H9 (cell line): ENCODE measurements around the gene LRG1. TPM values are rescaled to one million over a fixed set of nuclear protein-coding genes. Genes with fewer than 3 reads are reported as not detected.

Experiments used
- DNase-seq: peaks from one replicate; pipeline ENCODE4 v3.0.0-alpha.2; 2017
- H2AFZ ChIP-seq: one replicate; pipeline ENCODE4 v1.6.1; 2013; ENCODE audit warnings: mild to moderate bottlenecking, low read length, control low read depth, moderate library complexity
- H2AK5ac ChIP-seq: 2 replicates; pipeline ENCODE4 v1.6.1; 2013; ENCODE audit warnings: low read length, control low read depth, mixed read lengths; ENCODE audit not compliant: insufficient read length
- H2BK120ac ChIP-seq: one replicate; pipeline ENCODE4 v1.6.1; 2013; ENCODE audit warnings: low read depth, mild to moderate bottlenecking, low read length, control low read depth, inconsistent platforms; ENCODE audit not compliant: poor library complexity, severe bottlenecking
- H2BK12ac ChIP-seq: 2 replicates; pipeline ENCODE4 v1.6.1; 2013; ENCODE audit warnings: low read length, control low read depth, mixed read lengths, low read depth; ENCODE audit not compliant: insufficient read length
- H2BK15ac ChIP-seq: 2 replicates; pipeline ENCODE4 v1.6.1; 2013; ENCODE audit warnings: low read depth, low read length, control low read depth
- H2BK20ac ChIP-seq: one replicate; pipeline ENCODE4 v1.6.1; 2013; ENCODE audit warnings: low read depth, mild to moderate bottlenecking, low read length, control low read depth, inconsistent platforms; ENCODE audit not compliant: poor library complexity, severe bottlenecking
- H2BK5ac ChIP-seq: 2 replicates; pipeline ENCODE4 v1.6.1; 2013; ENCODE audit warnings: low read length, control low read depth, mixed read lengths; ENCODE audit not compliant: insufficient read length
- H3K14ac ChIP-seq: 2 replicates; pipeline ENCODE4 v1.6.1; 2013; ENCODE audit warnings: low read length, control low read depth; ENCODE audit not compliant: insufficient read depth
- H3K18ac ChIP-seq: 2 replicates; pipeline ENCODE4 v1.6.1; 2013; ENCODE audit warnings: low read depth, mild to moderate bottlenecking, mixed read lengths, low read length, control low read depth; ENCODE audit not compliant: insufficient read length
- H3K23ac ChIP-seq: 2 replicates; pipeline ENCODE4 v1.6.1; 2013; ENCODE audit warnings: low read length, control low read depth, mixed read lengths, low read depth; ENCODE audit not compliant: insufficient read length
- H3K23me2 ChIP-seq: 2 replicates; pipeline ENCODE4 v1.6.1; 2013; ENCODE audit warnings: low read depth, mild to moderate bottlenecking, mixed read lengths, low read length, control low read depth; ENCODE audit not compliant: insufficient read length, poor library complexity, severe bottlenecking
- H3K27ac ChIP-seq: 2 replicates; pipeline ENCODE4 v1.5.1; 2013; ENCODE audit warnings: low read length, control low read depth, mixed read lengths, low read depth; ENCODE audit not compliant: insufficient read length
- H3K27me3 ChIP-seq: 2 replicates; pipeline ENCODE4 v1.6.1; 2013; ENCODE audit warnings: low read length, control low read depth, inconsistent platforms; ENCODE audit not compliant: insufficient read depth
- H3K4ac ChIP-seq: 2 replicates; pipeline ENCODE4 v1.6.1; 2013; ENCODE audit warnings: low read depth, mild to moderate bottlenecking, control low read depth, inconsistent platforms, low read length, moderate library complexity
- H3K4me1 ChIP-seq: 2 replicates; pipeline ENCODE4 v1.6.1; 2013; ENCODE audit warnings: low read length, control low read depth, inconsistent platforms; ENCODE audit not compliant: insufficient read depth
- H3K4me2 ChIP-seq: 2 replicates; pipeline ENCODE4 v1.6.1; 2013; ENCODE audit warnings: low read length, control low read depth, mixed read lengths; ENCODE audit not compliant: insufficient read length, insufficient read depth
- H3K56ac ChIP-seq: 2 replicates; pipeline ENCODE4 v1.6.1; 2013; ENCODE audit warnings: low read depth, mild to moderate bottlenecking, mixed read lengths, low read length, control low read depth; ENCODE audit not compliant: insufficient read length
- H3K79me1 ChIP-seq: 2 replicates; pipeline ENCODE4 v1.6.1; 2013; ENCODE audit warnings: low read depth, mild to moderate bottlenecking, moderate library complexity, low read length, control low read depth, inconsistent platforms; ENCODE audit not compliant: insufficient read depth, poor library complexity, severe bottlenecking
- H3K79me2 ChIP-seq: 2 replicates; pipeline ENCODE4 v1.6.1; 2013; ENCODE audit warnings: low read length, control low read depth, inconsistent platforms; ENCODE audit not compliant: insufficient read depth
- H3K9ac ChIP-seq: 2 replicates; pipeline ENCODE4 v1.6.1; 2013; ENCODE audit warnings: low read length, control low read depth, mixed read lengths; ENCODE audit not compliant: insufficient read length; ENCODE audit errors: extremely low read depth
- H3K9me3 ChIP-seq: one replicate; pipeline ENCODE4 v1.6.1; 2013; ENCODE audit warnings: low read depth, low read length, inconsistent platforms; ENCODE audit not compliant: control insufficient read depth
- H3T11ph ChIP-seq: one replicate; pipeline ENCODE4 v1.6.1; 2013; ENCODE audit warnings: mild to moderate bottlenecking, low read length, control low read depth, inconsistent platforms
- H4K20me1 ChIP-seq: one replicate; pipeline ENCODE4 v1.6.1; 2013; ENCODE audit not compliant: control insufficient read depth, insufficient read length, insufficient read depth
- H4K5ac ChIP-seq: 2 replicates; pipeline ENCODE4 v1.6.1; 2013; ENCODE audit warnings: low read depth, mild to moderate bottlenecking, mixed read lengths, low read length, control low read depth; ENCODE audit not compliant: insufficient read length
- H4K8ac ChIP-seq: replicated peaks from 2 replicates; pipeline ENCODE4 v1.6.1; 2013; ENCODE audit warnings: low read length, control low read depth, mixed read lengths, low read depth; ENCODE audit not compliant: insufficient read length
- H4K91ac ChIP-seq: 2 replicates; pipeline ENCODE4 v1.6.1; 2013; ENCODE audit warnings: low read depth, mild to moderate bottlenecking, moderate library complexity, mixed read lengths, low read length, control low read depth; ENCODE audit not compliant: insufficient read length
- H3K27ac Mint-ChIP-seq, 3 experiments: 2 replicates in 2 of 3; 3 replicates in 1 of 3; pipeline ENCODE4 v1.8.0; 2020 to 2021; ENCODE audit warnings: mixed read lengths in 3 of 3, mild to moderate bottlenecking in 1 of 3, moderate library complexity in 1 of 3
- H3K27me3 Mint-ChIP-seq: 2 replicates; pipeline ENCODE4 v1.8.0; 2021; ENCODE audit warnings: low read depth, mild to moderate bottlenecking, moderate library complexity, mixed read lengths
- H3K36me3 Mint-ChIP-seq, 3 experiments: 2 replicates in 2 of 3; 3 replicates in 1 of 3; pipeline ENCODE4 v1.8.0; 2020 to 2021; ENCODE audit warnings: low read depth in 3 of 3, mixed read lengths in 3 of 3; ENCODE audit not compliant: insufficient read depth in 1 of 3
- H3K4me1 Mint-ChIP-seq, 2 experiments: 2 replicates each; pipeline ENCODE4 v1.8.0; 2020; ENCODE audit warnings: mixed read lengths in 2 of 2
- H3K4me3 Mint-ChIP-seq, 2 experiments: 2 replicates in 1 of 2; 3 replicates in 1 of 2; pipeline ENCODE4 v1.8.0; 2020 to 2021; ENCODE audit warnings: mild to moderate bottlenecking in 2 of 2, mixed read lengths in 2 of 2, moderate library complexity in 1 of 2
- H3K9me3 Mint-ChIP-seq, 2 experiments: 2 replicates in 1 of 2; 3 replicates in 1 of 2; pipeline ENCODE4 v1.8.0; 2020; ENCODE audit warnings: mild to moderate bottlenecking in 2 of 2, mixed read lengths in 2 of 2, moderate library complexity in 1 of 2
- CTCF ChIP-seq: fragments of 200-600 bp; sonication (generic); conservative IDR thresholded peaks from 3 replicates; pipeline ENCODE4 v1.8.0; 2021; ENCODE audit warnings: antibody characterized with exemption, mild to moderate bottlenecking
- WGBS: extraction: QIAGEN DNeasy Blood & Tissue Kit; methylation state at CpG from one replicate; pipeline ENCODE4 v1.1.7; 2013; ENCODE audit warnings: missing lambda C conversion rate, low lambda C conversion rate, mixed read lengths; ENCODE audit not compliant: insufficient read length; ENCODE audit errors: extremely low coverage; 5-methylcytosine and 5-hydroxymethylcytosine counted together
- total RNA-seq: library from RNA; stranded (reverse); gene quantifications from 2 replicates; pipeline ENCODE4 v1.2.1, GENCODE V29; 2021

Gene LRG1
- total RNA-seq, 1 experiment from 2014 or later, result 0.24 TPM

GRCh38 chr19:4506449-4507149, 33.2 kb downstream of the LRG1 start:
- H3K9ac ChIP-seq, result no peak overlapping the region

More at GRCh38 chr19:4506449-4507149, 33.2 kb downstream of the LRG1 start:
- Mint-ChIP-seq H3K27ac (no peak overlapping the region), H3K4me3 (no peak overlapping the region), H3K27me3 (peaks cover 48% of the 10 kb centered on the region), H3K9me3 (no peaks in the 10 kb centered on the region), H3K36me3 (peaks cover 10 to 37% (median 28%) of the 10 kb centered on the region in 3 experiments; a peak in 6 of 7 replicates), H3K4me1 (no peaks in the 10 kb centered on the region)
- H3K4me1 ChIP-seq, result no peaks in the 10 kb centered on the region
- peaks cover 2% of the 10 kb centered on the region for H3K23me2 ChIP-seq
- H3K4ac ChIP-seq, result no peak overlapping the region
- no CpG with 5 or more reads among the region's 17 CpGs for WGBS
- no peak overlapping the region for H3K27ac ChIP-seq
- no peak overlapping the region for H2AFZ ChIP-seq
- no peaks in the 10 kb centered on the region for H3K79me1 ChIP-seq
- H4K91ac ChIP-seq, result no peak overlapping the region
- no peak overlapping the region for H3K4me2 ChIP-seq
- TF ChIP-seq CTCF, result peak; percentile 28; the same call in 1 of the 3 replicates
- no peak overlapping the region for H2BK15ac ChIP-seq
- H3K23ac ChIP-seq, result no peak overlapping the region
- H3K27me3 ChIP-seq, result no peaks in the 10 kb centered on the region
- H3T11ph ChIP-seq, result no peak overlapping the region
- no peaks in the 10 kb centered on the region for H3K79me2 ChIP-seq
- no peak overlapping the region for H3K56ac ChIP-seq
- H4K20me1 ChIP-seq, result no peaks in the 10 kb centered on the region
- DNase-seq, result no peak
- no peak overlapping the region for H2BK12ac ChIP-seq
- no peak overlapping the region for H2AK5ac ChIP-seq
- H4K5ac ChIP-seq, result no peak overlapping the region
- H3K14ac ChIP-seq, result no peak overlapping the region
- H3K18ac ChIP-seq, result no peak overlapping the region
- H2BK120ac ChIP-seq, result no peak overlapping the region
- no peak overlapping the region for H4K8ac ChIP-seq
- no peaks in the 10 kb centered on the region for H3K9me3 ChIP-seq
- no peak overlapping the region for H2BK20ac ChIP-seq
- H2BK5ac ChIP-seq, result no peak overlapping the region
